Tongue (tissue), 2 donors: ENCODE data around the gene COX6A2. TPM values are rescaled to one million over a fixed set of nuclear protein-coding genes. Genes with fewer than 3 reads are reported as not detected.
A peak's percentile ranks its signal among the peaks of the same experiment; 100 is the strongest.
"Not testable (repeated sequence)": the region's sequence is repeated elsewhere in the genome, so short reads cannot be mapped to it uniquely, and the experiment has no call there.

ENCODE experiments used
- DNase-seq: peaks from one replicate; pipeline ENCODE4 v3.0.0-alpha.2; 2015
- total RNA-seq: library from RNA; depleted of rRNA; stranded (reverse); fragments of >200 nt; gene quantifications from one replicate; pipeline ENCODE4 v1.2.3, GENCODE V29; 2014

Gene COX6A2
- total RNA-seq, 1 donor from 2014 or later: 63.5 TPM

DNA sequence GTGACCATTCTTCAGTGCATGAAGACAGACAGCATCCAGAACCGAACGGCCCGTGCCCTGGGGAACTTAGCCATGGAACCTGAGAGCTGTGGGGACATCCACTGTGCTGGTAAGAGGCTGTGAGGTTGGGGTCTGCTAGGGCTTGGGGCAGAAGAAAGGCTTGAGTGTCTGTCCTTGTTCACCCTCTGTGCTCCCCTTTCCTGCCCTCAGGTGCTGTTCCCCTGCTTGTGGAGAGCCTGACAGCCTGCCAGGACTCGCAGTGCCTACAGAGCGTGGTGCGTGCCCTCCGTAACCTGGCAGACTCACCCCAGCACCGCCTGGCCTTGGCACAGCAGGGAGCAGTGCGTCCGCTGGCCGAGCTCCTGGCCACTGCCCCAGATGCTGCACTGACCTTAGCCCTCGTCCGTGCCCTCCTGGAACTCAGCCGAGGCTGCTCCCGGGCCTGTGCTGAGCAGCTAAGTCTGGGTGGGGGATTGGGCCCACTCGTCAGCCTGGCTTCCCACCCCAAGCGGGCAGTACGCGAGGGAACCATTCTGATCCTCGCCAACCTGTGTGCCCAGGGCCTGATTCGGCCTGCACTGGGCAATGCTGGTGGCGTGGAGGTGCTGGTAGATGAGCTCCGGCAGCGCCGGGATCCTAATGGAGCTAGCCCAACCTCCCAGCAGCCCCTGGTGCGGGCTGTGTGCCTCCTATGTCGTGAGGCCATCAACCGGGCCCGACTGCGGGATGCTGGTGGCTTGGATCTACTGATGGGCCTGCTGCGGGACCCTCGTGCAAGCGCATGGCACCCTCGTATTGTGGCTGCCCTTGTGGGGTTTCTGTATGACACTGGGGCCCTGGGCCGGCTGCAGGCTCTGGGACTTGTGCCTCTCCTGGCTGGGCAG is 34.0 kb upstream of the COX6A2 start:
- DNase-seq: no peak

GRCh38 chr16:31461201-31461920 is 33.2 kb upstream of the COX6A2 start:
- no peak for DNase-seq

DNA sequence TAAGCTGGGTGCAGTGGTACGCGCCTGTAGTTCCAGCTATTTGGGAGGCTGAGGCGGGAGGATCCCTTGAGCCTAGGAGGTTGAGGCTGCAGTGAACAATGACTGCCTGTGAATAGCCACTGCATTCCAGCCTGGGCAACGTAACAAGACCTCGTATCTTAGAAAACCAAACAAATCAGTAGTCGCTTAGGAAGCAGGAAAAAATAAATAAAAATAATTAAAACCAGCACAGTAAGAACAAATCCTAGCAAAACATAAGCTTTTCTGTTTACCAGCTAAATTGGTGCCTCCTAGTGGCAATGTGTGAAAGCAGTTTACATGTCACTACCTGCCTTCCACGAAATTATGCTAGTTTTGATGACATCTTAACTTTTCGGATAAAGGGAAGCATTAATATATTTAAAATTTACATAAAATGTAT is 32.4 kb upstream of the COX6A2 start:
- DNase-seq: peak; percentile 64

GRCh38 chr16:31459687-31460581 is 31.8 kb upstream of the COX6A2 start:
- peak; percentile 100 for DNase-seq

- DNase-seq: peak; percentile 99
These were observed 30.9 kb upstream of the COX6A2 start, which contains the start of gene ARMC5 for GRCh38 chr16:31458844-31459686. ARMC5 (plus strand) TSS chr16:31459501; CDS start chr16:31459525, 24 bp downstream.

- DNase-seq: peak; percentile 54
These were observed 30.1 kb upstream of the COX6A2 start for GRCh38 chr16:31458073-31458843.

DNA sequence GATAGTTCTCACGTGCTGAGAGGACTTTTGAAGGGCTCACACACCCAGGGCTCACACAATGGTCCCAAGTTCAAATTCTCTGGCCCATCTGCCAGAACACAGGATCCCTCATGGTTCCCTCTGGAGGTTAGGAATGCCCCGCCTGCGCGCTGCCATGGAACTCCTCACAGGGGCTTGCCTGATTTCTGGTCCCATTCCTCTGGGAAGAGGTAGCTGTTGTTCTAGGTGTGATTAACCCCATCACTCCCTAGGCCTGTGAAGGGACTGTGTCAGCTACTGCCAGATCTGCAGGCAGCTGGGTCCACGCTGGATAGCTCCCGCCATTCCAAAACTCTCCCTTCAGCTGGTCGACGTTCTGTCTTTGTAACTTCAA is 28.8 kb upstream of the COX6A2 start:
- no peak for DNase-seq

GRCh38 chr16:31455601-31456314 is 27.6 kb upstream of the COX6A2 start:
- DNase-seq: no peak

DNA sequence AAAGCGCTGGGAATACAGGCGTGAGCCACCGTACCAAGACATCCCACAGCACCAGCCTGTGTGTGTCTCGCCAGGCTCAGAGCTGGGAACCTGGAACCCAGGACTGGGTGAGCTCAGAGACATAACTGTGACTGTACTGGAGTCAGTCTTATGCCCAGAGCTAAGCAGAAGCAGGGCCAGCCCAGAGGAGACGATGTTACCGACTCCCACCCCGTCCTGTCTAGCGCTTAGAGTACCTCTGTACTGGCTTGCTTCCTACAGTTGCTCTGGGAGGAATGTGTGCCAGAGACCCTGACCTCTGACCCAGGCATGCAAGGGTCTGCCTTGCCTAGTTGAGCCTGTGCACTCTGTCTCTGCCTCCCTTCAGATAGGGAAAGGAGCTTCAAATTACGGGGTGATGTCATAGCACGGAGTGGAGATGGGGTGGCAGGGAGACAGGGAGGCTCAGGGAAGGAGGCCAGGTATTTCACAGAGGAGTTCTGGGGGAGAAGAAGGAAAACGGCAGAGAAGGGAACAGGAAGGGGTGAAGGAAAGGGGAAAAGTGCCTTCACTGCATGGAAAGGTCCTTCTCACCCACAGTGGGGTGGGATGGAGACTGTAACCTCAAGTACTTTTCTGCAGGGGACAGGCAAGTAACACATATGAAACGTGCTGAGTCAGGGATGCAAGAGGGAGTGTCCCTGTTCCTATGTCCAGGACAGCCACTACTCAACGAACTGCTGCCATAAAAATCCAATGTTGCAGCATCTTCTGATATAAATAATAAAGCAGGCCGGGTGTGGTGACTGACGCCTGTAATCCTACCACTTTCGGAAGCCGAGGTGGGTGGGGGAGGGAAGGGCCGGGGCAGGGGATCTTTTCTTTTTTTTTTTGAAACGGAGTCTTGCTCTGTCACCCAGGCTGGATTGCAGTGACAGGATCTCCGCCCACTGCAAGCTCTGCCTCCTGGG is 25.4 kb upstream of the COX6A2 start:
- DNase-seq: no peak

- DNase-seq: no peak
These were observed 24.5 kb upstream of the COX6A2 start for GRCh38 chr16:31452631-31453106.

- peak; percentile 72 for DNase-seq
These were observed 23.7 kb upstream of the COX6A2 start for GRCh38 chr16:31451681-31452351.

- DNase-seq: no peak
These were observed 23.0 kb upstream of the COX6A2 start for GRCh38 chr16:31451201-31451600.

DNA sequence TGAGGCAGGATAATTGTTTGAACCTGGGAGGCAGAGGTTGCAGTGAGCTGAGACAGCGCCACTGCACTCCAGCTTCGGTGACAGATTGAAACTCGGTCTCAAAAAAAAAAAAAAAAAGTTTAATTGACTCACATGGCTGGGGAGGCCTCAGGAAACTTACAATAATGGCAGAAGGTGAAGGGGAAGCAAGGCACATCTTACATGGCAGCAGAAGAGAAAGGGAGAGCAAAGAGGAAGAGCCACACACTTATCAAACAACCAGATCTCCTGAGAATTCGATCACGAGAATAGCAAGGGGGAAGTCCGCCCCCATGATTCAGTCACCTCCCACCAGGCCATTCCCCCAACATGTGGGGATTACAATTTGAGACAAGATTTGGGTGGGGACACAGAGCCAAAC is 17.8 kb upstream of the COX6A2 start:
- not testable (repeated sequence) for DNase-seq

DNA sequence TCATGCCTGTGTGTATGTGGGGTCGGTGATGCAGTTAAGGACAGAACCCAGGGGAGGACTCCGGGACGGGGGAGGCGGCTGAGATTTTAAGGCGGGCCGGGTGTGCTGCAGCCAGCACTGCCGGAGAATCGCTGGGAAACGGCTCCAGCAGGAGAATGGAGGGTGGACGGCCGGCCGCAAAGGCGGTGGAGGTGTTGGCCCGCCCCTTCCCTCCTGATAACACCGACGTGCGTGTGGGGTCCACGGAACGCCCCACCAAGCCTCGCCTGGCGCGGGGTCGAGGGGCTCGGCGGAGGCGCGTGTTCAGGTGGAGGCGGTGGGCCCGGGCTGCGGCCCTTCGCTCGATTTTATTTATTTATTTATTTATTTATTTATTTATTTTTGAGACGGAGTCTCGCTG is 13.8 kb upstream of the COX6A2 start:
- no peak for DNase-seq

GRCh38 chr16:31440516-31441184 is 12.5 kb upstream of the COX6A2 start:
- no peak for DNase-seq

GRCh38 chr16:31439519-31439918 is 11.4 kb upstream of the COX6A2 start:
- no peak for DNase-seq

GRCh38 chr16:31439023-31439422 is 10.9 kb upstream of the COX6A2 start:
- DNase-seq: not testable (repeated sequence)
